Mesothelial cell of epicardium (in vitro differentiated cells): ENCODE measurements around the gene EYS. TPM values are rescaled to one million over a fixed set of nuclear protein-coding genes. Genes with fewer than 3 reads are reported as not detected.

Experiments
- DNase-seq, 2 experiments: peaks; one replicate each; pipeline ENCODE4 v3.0.0; 2021; ENCODE audit warnings: low spot score in 2 of 2; ENCODE audit not compliant: unreplicated experiment in 2 of 2
- H3K27ac Mint-ChIP-seq: 2 replicates; pipeline ENCODE4 v1.8.0; 2021; ENCODE audit warnings: mixed read lengths
- H3K27me3 Mint-ChIP-seq: 2 replicates; pipeline ENCODE4 v1.8.0; 2021; ENCODE audit warnings: low read depth, mixed read lengths
- H3K36me3 Mint-ChIP-seq: 2 replicates; pipeline ENCODE4 v1.8.0; 2021; ENCODE audit warnings: mixed read lengths
- H3K4me1 Mint-ChIP-seq: 2 replicates; pipeline ENCODE4 v1.8.0; 2021; ENCODE audit warnings: mixed read lengths
- H3K4me3 Mint-ChIP-seq: 2 replicates; pipeline ENCODE4 v1.8.0; 2021; ENCODE audit warnings: mild to moderate bottlenecking, moderate library complexity, mixed read lengths
- H3K9me3 Mint-ChIP-seq: 2 replicates; pipeline ENCODE4 v1.8.0; 2021; ENCODE audit warnings: mixed read lengths
- total RNA-seq: library from RNA; stranded (reverse); gene quantifications from 3 replicates; pipeline ENCODE4 v1.2.1, GENCODE V29; 2021
- TF ChIP-seq, protein P1 (sequence below): fragments of 200-600 bp; sonication (generic); IDR thresholded peaks from one replicate; pipeline ENCODE4 v1.5.0; 2021; ENCODE audit warnings: antibody characterized with exemption; ENCODE audit not compliant: unreplicated experiment

EYS gene
- total RNA-seq, 1 donor from 2014 or later = 0.69 TPM

DNA sequence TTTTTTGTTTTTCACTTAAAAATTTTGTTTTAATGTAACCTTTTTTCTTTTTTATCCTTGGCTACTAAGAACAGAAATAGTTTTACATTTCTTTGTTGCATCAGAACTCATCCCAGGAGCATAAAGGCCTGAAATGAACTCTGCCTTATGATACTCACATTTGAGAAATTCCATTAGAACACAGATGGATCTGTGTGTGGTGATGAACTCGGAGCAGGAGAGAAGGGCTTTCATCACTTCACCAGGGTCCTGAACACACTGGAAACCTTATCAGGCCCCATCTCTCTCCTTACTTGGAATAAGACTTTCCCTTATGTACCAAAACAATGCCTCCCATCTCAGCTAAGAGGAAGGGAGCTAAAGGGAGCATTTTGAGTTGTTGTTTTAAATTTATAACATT, 1932.1 kb downstream of the EYS start:
- Mint-ChIP-seq H3K4me3 (no peak overlapping the region), H3K27ac (no peak overlapping the region), H3K9me3 (no peaks in the 10 kb centered on the region), H3K27me3 (no peaks in the 10 kb centered on the region), H3K36me3 (no peaks in the 10 kb centered on the region), H3K4me1 (no peaks in the 10 kb centered on the region)
- TF ChIP-seq, protein P1, sequence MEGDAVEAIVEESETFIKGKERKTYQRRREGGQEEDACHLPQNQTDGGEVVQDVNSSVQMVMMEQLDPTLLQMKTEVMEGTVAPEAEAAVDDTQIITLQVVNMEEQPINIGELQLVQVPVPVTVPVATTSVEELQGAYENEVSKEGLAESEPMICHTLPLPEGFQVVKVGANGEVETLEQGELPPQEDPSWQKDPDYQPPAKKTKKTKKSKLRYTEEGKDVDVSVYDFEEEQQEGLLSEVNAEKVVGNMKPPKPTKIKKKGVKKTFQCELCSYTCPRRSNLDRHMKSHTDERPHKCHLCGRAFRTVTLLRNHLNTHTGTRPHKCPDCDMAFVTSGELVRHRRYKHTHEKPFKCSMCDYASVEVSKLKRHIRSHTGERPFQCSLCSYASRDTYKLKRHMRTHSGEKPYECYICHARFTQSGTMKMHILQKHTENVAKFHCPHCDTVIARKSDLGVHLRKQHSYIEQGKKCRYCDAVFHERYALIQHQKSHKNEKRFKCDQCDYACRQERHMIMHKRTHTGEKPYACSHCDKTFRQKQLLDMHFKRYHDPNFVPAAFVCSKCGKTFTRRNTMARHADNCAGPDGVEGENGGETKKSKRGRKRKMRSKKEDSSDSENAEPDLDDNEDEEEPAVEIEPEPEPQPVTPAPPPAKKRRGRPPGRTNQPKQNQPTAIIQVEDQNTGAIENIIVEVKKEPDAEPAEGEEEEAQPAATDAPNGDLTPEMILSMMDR = no peak
- DNase-seq = no peak

DNA sequence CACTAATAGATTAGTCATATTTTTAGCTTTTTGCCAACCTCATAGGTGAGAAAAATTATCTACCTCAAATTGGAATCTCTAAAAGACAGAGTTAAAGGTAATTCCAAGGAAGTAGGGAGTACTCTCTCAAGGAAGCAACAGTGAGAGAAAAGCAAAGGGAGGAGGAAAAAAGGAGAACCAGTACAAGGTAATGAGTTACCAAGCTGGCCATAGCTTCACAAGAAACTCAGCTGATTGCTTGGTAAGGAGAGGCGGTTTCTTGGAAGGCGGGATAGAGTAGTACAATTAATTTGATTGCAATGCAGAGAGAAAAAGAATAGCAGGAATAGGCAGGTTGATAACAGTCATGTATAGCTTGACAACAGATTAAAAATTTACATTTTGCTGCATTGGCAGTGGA, 1933.8 kb downstream of the EYS start:
- no peak overlapping the region for H3K27ac Mint-ChIP-seq
- TF ChIP-seq, protein P1 = no peak
- no peak for DNase-seq
- no peaks in the 10 kb centered on the region for H3K36me3 Mint-ChIP-seq
- no peak overlapping the region for H3K4me3 Mint-ChIP-seq
- H3K9me3 Mint-ChIP-seq = peaks cover 6% of the 10 kb centered on the region
- no peaks in the 10 kb centered on the region for H3K4me1 Mint-ChIP-seq
- H3K27me3 Mint-ChIP-seq = no peaks in the 10 kb centered on the region

DNA sequence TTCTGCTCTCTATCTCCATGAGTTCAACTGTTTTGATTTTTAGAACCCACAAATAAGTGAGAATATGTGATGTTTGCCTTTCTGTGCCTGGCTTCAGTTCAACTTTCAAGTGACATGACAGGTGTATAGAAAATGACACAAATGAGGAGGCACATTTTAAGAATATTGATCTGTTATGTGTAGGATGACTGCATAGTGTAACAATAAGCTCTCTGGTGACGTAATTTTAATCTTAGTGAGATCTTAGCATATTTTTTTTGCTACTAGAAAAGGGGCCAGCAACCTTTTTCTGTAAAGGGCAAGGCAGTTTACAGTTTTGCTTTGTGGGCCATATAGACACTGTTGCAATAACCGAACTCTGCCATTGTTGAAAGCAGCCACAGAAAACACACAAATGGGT, 1941.2 kb downstream of the EYS start:
- TF ChIP-seq, protein P1 = no peak
- no peaks in the 10 kb centered on the region for H3K36me3 Mint-ChIP-seq
- H3K27me3 Mint-ChIP-seq = peaks cover 11% of the 10 kb centered on the region

DNA sequence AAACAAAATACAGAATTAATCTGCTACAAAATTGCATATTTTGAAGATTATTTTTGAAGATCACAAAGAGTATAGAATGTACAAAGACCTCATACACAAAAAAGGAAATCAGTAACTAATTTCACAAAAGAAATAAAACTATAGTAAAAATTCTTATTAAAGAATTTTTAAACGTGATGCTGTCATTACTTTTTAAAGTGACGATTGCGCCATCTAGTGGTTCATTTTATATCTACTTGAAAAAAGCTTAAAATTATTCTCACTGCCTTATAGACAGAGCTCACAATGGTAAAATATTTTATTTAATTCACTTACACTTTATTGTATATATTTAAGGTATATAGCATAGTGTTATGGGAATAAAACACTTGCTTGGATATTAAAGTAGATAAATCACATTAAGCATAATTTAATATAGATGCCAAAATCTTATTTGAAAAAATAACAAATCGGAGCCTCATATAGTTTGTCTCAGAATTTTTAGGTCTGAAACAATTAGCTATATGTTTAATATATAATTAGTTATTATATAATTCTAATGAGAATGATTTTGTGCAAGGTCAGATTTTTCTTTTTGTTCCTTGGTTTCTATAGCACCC, 1942.6 kb downstream of the EYS start:
- DNase-seq = no peak
- H3K36me3 Mint-ChIP-seq = no peaks in the 10 kb centered on the region
- TF ChIP-seq, protein P1 = peak; percentile 95
- no peaks in the 10 kb centered on the region for H3K4me1 Mint-ChIP-seq
- H3K9me3 Mint-ChIP-seq = peaks cover 20% of the 10 kb centered on the region
- peaks cover 11% of the 10 kb centered on the region for H3K27me3 Mint-ChIP-seq
- no peak overlapping the region for H3K4me3 Mint-ChIP-seq
- no peak overlapping the region for H3K27ac Mint-ChIP-seq

More for the DNA sequence above, 1941.2 kb downstream of the EYS start:
- peaks cover 20% of the 10 kb centered on the region for H3K9me3 Mint-ChIP-seq
- no peak overlapping the region for H3K4me3 Mint-ChIP-seq
- DNase-seq = no peak
- no peak overlapping the region for H3K27ac Mint-ChIP-seq
- H3K4me1 Mint-ChIP-seq = no peaks in the 10 kb centered on the region

DNA sequence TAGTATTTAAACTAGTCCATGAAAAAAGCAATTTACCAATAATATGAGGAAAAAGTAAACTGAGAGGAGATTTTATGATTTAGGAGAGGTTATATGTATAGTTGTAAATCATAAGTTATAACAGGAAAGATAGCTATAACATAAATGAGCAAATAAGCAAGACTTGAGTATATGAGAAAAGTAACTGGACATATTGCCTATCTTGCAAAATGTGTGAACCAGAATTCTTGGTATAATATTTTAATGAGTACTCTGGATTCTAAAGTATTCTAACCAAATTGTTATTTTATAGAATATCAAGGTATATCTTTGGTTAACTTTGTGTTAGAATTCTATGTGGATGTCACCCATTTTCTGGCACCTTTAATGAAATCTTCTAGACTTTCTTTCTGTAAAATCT, 1946.8 kb downstream of the EYS start:
- peaks cover 23% of the 10 kb centered on the region for H3K9me3 Mint-ChIP-seq
- peaks cover 1% of the 10 kb centered on the region for H3K36me3 Mint-ChIP-seq
- TF ChIP-seq, protein P1 = no peak
- no peak overlapping the region for H3K27ac Mint-ChIP-seq
- no peak for DNase-seq
- H3K27me3 Mint-ChIP-seq = peaks cover 11% of the 10 kb centered on the region
- no peak overlapping the region for H3K4me3 Mint-ChIP-seq
- H3K4me1 Mint-ChIP-seq = no peaks in the 10 kb centered on the region
